Thymus (tissue), 11 donors: Measurements from ENCODE around the gene STAB2. TPM values are rescaled to one million over a fixed set of nuclear protein-coding genes. Genes with fewer than 3 reads are reported as not detected.

ENCODE experiments used
- DNase-seq, 9 donors: peaks; one replicate each; pipeline ENCODE4 v3.0.0-alpha.2; 2013; ENCODE audit warnings: low spot score in 9 of 9, low read depth in 6 of 9, missing footprints in 1 of 9
- H3K27ac ChIP-seq, 2 donors: one replicate each; pipeline ENCODE4 v1.5.1; 2013; ENCODE audit warnings: control low read depth in 1 of 2, low read depth in 1 of 2, low read length in 1 of 2, mild to moderate bottlenecking in 1 of 2, moderate library complexity in 1 of 2
- H3K27me3 ChIP-seq, 2 donors: one replicate each; pipeline ENCODE4 v1.5.1; 2013; ENCODE audit warnings: low read length in 1 of 2; ENCODE audit not compliant: control insufficient read depth in 2 of 2, insufficient read depth in 1 of 2
- H3K36me3 ChIP-seq, 2 donors: one replicate each; pipeline ENCODE4 v1.5.1; 2013; ENCODE audit warnings: low read length in 1 of 2, mild to moderate bottlenecking in 1 of 2, moderate library complexity in 1 of 2; ENCODE audit not compliant: control insufficient read depth in 2 of 2, insufficient read depth in 2 of 2
- H3K4me1 ChIP-seq, 2 donors: one replicate each; pipeline ENCODE4 v1.5.1; 2013; ENCODE audit warnings: low read length in 2 of 2; ENCODE audit not compliant: control insufficient read depth in 2 of 2, insufficient read depth in 2 of 2
- H3K4me3 ChIP-seq, 2 donors: one replicate each; pipeline ENCODE4 v1.5.1; 2013; ENCODE audit warnings: low read length in 2 of 2, control low read depth in 1 of 2, mild to moderate bottlenecking in 1 of 2
- H3K9me3 ChIP-seq, 2 donors: one replicate each; pipeline ENCODE4 v1.5.1; 2013; ENCODE audit warnings: low read length in 1 of 2, mild to moderate bottlenecking in 1 of 2; ENCODE audit not compliant: control insufficient read depth in 2 of 2, insufficient read depth in 1 of 2
- WGBS: extraction: QIAGEN DNeasy Blood & Tissue Kit; methylation state at CpG from one replicate; pipeline ENCODE4 v1.1.7; 2013; 5-methylcytosine and 5-hydroxymethylcytosine counted together
- polyA plus RNA-seq: library from polyadenylated mRNA; stranded (reverse); fragments of 200-250 nt; gene quantifications from one replicate; pipeline ENCODE4 v1.2.3, GENCODE V29; 2013
- total RNA-seq: library from RNA; stranded (reverse); fragments of 120-200 nt; gene quantifications from one replicate; pipeline ENCODE4 v1.2.4, GENCODE V29; 2013
- donor health status: healthy.

STAB2 gene
- total and polyA plus RNA-seq, 2 donors = 0.11 to 0.24 TPM

DNA sequence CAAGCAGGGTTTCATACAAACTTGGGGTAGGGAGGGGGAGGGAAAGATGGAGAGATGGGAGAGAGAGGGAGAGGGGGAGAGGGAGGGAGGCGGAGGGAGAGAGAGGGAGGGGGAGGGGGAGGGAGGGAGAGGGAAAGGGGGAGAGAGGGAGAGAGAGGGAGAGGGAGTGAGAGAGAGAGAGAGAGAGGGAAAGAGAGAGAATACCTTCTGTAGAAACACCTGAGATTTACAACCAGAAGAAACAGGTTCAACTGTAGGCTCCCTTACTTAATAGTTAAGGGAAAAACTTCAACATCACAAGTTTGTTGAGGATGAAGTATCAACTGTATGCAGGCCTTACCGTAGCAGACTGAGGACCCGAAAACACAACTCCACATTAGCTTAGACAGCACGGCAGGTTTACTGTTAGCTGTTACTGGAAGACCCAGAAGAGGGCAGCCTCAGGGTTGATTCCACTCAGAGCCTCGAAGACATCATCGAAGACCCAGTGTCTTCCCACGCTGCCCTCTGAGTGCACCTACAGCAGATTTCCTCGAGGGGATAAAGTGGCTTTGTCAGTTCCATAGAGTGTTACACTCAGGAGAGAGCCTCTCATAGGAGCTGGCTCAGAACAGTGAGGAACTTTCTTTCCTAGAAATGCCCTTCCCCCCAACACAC is 181.5 kb downstream of the STAB2 start:
- DNase-seq = no peak
- no peaks in the 10 kb centered on the region for H3K4me1 ChIP-seq
- no peaks in the 10 kb centered on the region for H3K27me3 ChIP-seq
- no peak overlapping the region for H3K4me3 ChIP-seq
- H3K9me3 ChIP-seq = no peaks in the 10 kb centered on the region
- 91% methylated on average over 7 of the region's 8 CpGs for WGBS
- no peaks in the 10 kb centered on the region for H3K36me3 ChIP-seq
- no peak overlapping the region for H3K27ac ChIP-seq

DNA sequence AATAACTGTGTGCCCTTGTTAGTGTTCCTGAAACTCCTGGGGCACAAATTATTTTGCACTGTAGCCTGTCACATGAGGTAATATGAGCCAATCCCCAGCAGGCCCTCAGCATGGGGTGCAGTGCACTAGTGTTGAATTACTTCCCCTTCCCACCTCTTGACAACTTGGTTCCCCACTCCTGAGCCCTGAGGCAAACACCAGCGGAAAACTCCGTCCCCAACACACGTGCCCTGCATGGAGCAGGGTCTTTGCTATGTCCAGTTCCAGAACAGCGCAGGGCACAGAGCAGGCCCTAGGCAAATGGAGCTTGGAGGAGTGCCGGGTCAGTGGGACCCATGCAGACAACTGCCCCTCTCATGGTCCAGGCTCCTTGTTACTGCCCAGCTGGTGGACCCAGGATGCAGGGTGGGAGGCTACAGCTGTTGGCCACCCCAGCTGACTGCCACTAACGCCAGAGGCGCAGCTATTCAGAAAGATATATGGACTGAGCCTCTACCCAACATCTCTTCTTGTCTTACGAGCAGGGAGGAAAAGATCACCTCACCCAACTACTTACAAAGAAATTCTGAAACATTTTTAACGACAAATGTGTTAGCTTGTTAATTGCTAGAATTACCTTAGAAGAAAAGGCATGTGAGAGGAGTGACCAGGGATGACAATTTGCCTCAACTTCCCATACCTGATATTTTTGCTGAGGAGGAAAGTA is 182.3 kb downstream of the STAB2 start:
- 97% methylated on average over 9 of the region's 9 CpGs for WGBS
- H3K4me3 ChIP-seq = no peak overlapping the region
- H3K36me3 ChIP-seq = no peaks in the 10 kb centered on the region
- no peak overlapping the region for H3K27ac ChIP-seq
- H3K27me3 ChIP-seq = no peaks in the 10 kb centered on the region
- no peaks in the 10 kb centered on the region for H3K4me1 ChIP-seq
- DNase-seq = no peak
- no peaks in the 10 kb centered on the region for H3K9me3 ChIP-seq

DNA sequence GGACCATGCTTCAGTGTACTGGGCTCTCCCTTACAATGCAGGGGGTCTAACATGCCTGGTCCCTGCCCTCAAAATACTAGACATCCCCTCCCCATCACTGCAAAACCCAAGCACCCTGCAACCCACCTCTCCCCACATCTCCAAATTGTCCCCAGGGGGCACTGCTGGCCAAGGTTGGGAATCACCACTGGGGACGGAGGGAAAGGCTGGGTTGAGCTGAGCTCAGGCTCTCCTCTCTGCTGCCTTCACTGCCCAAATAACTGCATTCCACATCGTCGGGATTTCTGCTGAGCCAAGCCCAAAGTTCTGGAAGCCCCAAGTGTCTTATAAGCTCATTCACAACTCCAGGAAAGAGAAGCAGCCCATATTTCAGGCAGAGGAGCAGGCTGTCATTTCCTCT is 184.4 kb downstream of the STAB2 start:
- WGBS = 75% methylated on average over 3 of the region's 3 CpGs
- H3K27ac ChIP-seq = no peak overlapping the region
- H3K9me3 ChIP-seq = no peaks in the 10 kb centered on the region
- H3K4me3 ChIP-seq = no peak overlapping the region
- peak in 2 of 9 donors; percentile 4 to 12 for DNase-seq
- H3K27me3 ChIP-seq = no peaks in the 10 kb centered on the region
- no peaks in the 10 kb centered on the region for H3K36me3 ChIP-seq
- no peaks in the 10 kb centered on the region for H3K4me1 ChIP-seq

DNA sequence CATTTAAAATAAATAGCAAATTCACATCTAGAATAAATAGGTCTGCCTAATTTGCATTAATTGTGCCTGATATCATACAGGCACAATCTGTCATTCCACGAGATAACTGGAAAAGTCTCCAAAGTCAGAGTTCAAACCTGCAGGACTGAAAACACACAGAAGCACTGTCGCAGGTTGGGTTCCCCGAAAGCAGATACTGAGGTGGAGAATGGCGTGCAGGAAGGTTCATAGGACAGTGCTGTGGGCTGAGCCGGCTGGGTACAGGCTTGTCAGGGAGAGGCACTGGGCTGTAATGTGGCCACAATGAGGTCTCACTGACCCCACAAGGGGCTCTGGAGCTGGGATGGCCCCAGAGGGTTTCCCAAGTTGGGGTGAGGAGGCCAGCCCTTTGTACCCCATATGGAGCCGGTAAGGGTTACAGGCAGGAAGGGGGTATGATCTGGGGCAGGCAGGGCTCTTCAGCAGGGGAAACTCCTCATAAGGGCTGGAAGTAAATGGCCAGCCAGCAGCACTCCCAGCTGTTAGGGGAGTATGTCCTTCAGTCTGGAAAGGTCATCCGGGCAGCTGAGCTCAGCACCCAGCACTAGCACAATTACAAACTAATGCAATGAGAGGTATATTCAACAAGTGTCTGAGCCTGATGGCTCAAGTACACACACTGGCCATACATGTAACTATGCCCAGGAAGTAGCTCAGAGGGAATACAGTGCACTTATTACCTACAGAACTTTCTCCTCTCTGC is 185.5 kb downstream of the STAB2 start:
- Histone ChIP-seq H3K4me3 (no peak overlapping the region), H3K36me3 (no peaks in the 10 kb centered on the region), H3K4me1 (no peaks in the 10 kb centered on the region), H3K27me3 (no peaks in the 10 kb centered on the region), H3K9me3 (no peaks in the 10 kb centered on the region), H3K27ac (no peak overlapping the region)
- WGBS = 91% methylated on average over 7 of the region's 7 CpGs
- DNase-seq = no peak

DNA sequence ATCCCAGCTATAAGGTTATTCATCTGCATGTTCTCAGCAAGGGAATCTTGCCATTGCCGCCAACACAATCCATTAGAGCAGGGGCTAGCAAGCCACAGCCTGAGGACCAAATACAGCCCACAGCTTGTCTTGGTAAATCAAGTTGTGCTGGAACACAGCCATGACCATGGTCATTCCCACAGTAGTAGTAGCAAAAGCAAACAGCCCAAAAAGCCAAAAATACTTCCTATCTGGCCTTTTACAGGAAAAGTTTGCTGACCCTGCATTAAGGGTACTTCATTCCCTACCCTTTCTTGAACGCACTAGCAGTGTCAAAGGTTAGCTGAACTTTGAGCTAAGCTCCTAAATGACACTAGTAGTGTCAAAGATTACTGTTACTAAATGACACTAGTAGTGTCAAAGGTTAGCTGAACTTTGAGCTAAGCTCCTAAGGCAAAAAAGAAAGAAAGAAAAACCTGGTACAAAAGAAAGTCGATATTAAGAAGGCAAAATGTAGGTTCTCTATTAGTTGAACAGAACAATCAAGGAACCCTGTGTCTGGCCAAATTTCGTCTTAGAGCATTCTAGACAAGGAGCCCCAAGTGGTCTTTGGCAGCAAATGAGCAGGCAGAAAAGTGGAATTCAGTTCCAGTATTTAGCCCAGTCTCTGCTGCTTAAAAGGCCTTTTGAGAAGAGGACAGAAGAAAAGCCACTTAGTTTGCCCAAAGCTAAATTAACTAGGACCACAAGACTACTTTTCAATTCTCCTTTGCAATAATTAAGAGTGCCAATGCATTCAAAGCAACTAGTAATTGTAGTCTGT is 186.2 kb downstream of the STAB2 start:
- DNase-seq = no peak
- H3K9me3 ChIP-seq = no peaks in the 10 kb centered on the region
- no peaks in the 10 kb centered on the region for H3K27me3 ChIP-seq
- H3K4me3 ChIP-seq = no peak overlapping the region
- H3K4me1 ChIP-seq = no peaks in the 10 kb centered on the region
- H3K36me3 ChIP-seq = no peaks in the 10 kb centered on the region
- no peak overlapping the region for H3K27ac ChIP-seq
- WGBS = 86% methylated on average over 4 of the region's 4 CpGs

DNA sequence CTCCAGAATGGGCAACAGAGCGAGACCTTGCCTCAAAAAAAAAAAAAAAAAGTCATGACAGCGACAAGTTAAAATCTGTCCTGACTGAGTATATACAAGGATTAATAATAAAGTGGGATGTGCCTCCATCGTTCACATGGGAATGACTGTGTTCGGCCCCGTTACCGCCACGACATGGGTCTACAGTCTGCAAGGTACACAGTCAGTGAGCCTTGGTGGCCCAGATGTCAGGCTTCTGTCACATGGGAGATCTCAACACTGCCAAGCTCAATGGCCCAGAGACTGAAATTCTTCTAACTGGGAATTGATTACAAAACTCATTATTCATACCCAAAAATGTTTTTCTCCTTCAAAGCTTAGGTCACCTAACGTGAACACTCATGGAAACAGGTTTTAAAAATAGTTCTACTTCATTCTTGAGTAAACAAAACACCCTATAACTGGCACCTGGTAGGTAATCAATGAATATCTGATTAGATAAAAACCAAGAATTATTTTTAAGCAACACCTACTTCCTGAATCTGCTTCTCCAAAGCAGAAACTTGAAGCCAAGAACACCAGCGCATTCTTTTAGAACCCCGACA is 188.0 kb downstream of the STAB2 start:
- DNase-seq = no peak
- Histone ChIP-seq H3K27me3 (no peaks in the 10 kb centered on the region), H3K36me3 (no peaks in the 10 kb centered on the region), H3K4me3 (no peak overlapping the region), H3K27ac (no peak overlapping the region), H3K4me1 (no peaks in the 10 kb centered on the region), H3K9me3 (no peaks in the 10 kb centered on the region)
- WGBS = 92% methylated on average over 10 of the region's 10 CpGs

DNA sequence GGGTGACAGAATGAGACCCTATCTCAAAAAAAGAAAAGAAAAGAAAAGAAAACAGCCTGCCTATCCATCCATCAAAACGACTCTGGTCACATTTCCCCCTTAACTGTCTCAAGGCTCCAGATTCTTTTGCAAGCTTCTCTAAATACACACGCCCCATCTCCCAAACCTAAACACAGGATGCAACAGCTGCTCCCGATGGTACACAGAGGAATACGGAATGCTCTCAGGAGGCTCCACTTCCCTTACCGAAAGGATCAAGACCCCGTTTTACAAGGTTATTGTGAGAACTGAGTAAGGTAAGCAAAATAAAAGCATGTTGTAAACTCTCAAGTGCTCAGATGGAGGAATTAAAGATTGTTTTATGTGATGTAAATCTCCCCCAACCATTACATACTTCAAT is 191.7 kb downstream of the STAB2 start:
- Histone ChIP-seq H3K9me3 (no peaks in the 10 kb centered on the region), H3K27ac (no peak overlapping the region), H3K4me1 (no peaks in the 10 kb centered on the region), H3K4me3 (no peak overlapping the region), H3K36me3 (peaks cover 0 to 2% of the 10 kb centered on the region in 2 donors), H3K27me3 (no peaks in the 10 kb centered on the region)
- DNase-seq = no peak
- 98% methylated on average over 6 of the region's 6 CpGs for WGBS

DNA sequence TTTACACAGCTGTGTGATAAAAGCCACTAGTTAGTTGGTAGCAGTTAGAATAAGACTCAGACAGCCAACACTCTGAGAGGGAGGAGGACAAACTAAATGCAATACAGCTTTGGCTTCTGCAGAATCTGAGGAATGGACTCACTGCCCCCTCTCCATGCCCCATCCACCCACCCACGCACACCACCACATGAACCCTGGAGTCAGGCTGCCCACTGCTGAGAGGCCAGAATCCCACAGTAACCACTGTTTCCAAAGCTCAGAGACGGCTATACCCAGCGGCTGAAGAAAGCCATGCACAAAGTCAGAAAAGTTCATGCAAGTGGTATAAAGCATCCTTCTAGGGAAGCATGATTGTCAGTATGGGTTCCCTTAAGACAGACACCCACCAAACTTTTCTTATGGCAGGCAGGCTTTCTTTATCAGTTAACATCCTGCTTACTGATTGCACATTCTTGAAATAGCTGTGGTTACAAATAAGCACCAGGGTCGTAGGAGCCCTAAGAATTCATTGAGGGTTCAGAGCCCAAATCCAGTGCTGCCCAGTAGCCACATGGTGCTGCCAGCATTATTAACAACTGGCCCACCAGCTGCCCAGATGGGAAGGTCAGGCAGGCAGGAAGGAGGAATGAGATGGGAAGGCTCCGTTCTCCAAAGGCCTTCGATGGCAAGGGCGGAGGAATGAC is 192.5 kb downstream of the STAB2 start:
- no peak for DNase-seq
- 96% methylated on average over 7 of the region's 7 CpGs for WGBS
- Histone ChIP-seq H3K4me1 (no peaks in the 10 kb centered on the region), H3K36me3 (peaks cover 0 to 2% of the 10 kb centered on the region in 2 donors), H3K27me3 (no peaks in the 10 kb centered on the region), H3K27ac (no peak overlapping the region), H3K4me3 (no peak overlapping the region), H3K9me3 (no peaks in the 10 kb centered on the region)
